K562 (cell line): ENCODE data around the gene NOTCH1. TPM values are rescaled to one million over a fixed set of nuclear protein-coding genes. Genes with fewer than 3 reads are reported as not detected.

ENCODE experiments used
- ATAC-seq: fragments of 200-7000 bp; cut with Tn5 transposase; 3 replicates; pipeline ENCODE4 v1.9.1; 2020; ENCODE audit warnings: moderate library complexity
- BruUV-seq: library from RNA; stranded (reverse); fragments of 400-500 nt; replicated peaks from 2 replicates; lab custom pipeline; 2021; lab: Mats Ljungman, UMichigan
- CTCF ChIA-PET: fragments of 300-600 bp; formaldehyde crosslinking; extraction: SDS; loops from one replicate; lab custom pipeline; 2021; ENCODE audit warnings: low intra/inter-chr PET ratio; lab: Yijun Ruan, JAX
- POLR2A ChIA-PET: fragments of 300-600, 350-650 bp; sonication (Branson Sonifier 250); formaldehyde crosslinking; extraction: SDS; loops from one replicate; lab custom pipeline; 2021; ENCODE audit warnings: antibody characterized with exemption, inconsistent platforms; lab: Yijun Ruan, JAX
- DNase-seq, 4 experiments: peaks; one replicate each; pipeline versions ENCODE4 v3.0.0 to v3.0.0-alpha.2; 2011 to 2018; ENCODE audit warnings: low spot score in 3 of 4, mixed read lengths in 3 of 4; ENCODE audit errors: extremely low read depth in 1 of 4
- FAIRE-seq: peaks from 2 replicates; lab custom pipeline; 2011; peaks lifted over from hg19 to GRCh38; lab: Jason Lieb, UNC
- H2AFZ ChIP-seq: 2 replicates; pipeline ENCODE4 v1.6.0; 2011; ENCODE audit warnings: low read depth, low read length, control low read depth, inconsistent platforms
- H3K27ac ChIP-seq: fragments of 200-600 bp; 3 replicates; pipeline ENCODE4 v1.8.0; 2011; ENCODE audit warnings: low read depth, mild to moderate bottlenecking, control low read depth, inconsistent platforms, low read length, moderate library complexity, mixed read lengths; ENCODE audit errors: extremely low read depth
- H3K27me3 ChIP-seq, 2 experiments: fragments of 300-600 bp in 1 of 2; 2 replicates in 1 of 2; 3 replicates in 1 of 2; pipeline versions ENCODE4 v1.6.0 to v1.8.0; 2011; ENCODE audit warnings: inconsistent platforms in 2 of 2, low read length in 2 of 2, mild to moderate bottlenecking in 1 of 2, mixed read lengths in 1 of 2, moderate library complexity in 1 of 2; ENCODE audit not compliant: control insufficient read depth in 2 of 2, insufficient read depth in 2 of 2
- H3K36me3 ChIP-seq: fragments of 300-600 bp; 3 replicates; pipeline ENCODE4 v1.8.0; 2011; ENCODE audit warnings: mild to moderate bottlenecking, low read length, inconsistent platforms; ENCODE audit not compliant: control insufficient read depth, insufficient read depth
- H3K4me1 ChIP-seq, 2 experiments: fragments of 200-600 bp in 1 of 2; replicated peaks in 1 of 2; 2 replicates in 1 of 2; 3 replicates in 1 of 2; pipeline versions ENCODE4 v1.5.1 to v1.8.0; 2011; ENCODE audit warnings: inconsistent platforms in 2 of 2, low read length in 2 of 2, mild to moderate bottlenecking in 1 of 2, mixed read lengths in 1 of 2, moderate library complexity in 1 of 2; ENCODE audit not compliant: control insufficient read depth in 2 of 2, insufficient read depth in 2 of 2
- H3K4me2 ChIP-seq: 2 replicates; pipeline ENCODE4 v1.6.1; 2011; ENCODE audit warnings: low read length, control low read depth, inconsistent platforms, mixed read lengths; ENCODE audit not compliant: insufficient read depth
- H3K4me3 ChIP-seq: fragments of 200-600 bp; sonication (generic), shearing (Covaris generic); 2 replicates; pipeline ENCODE4 v1.5.1; 2016; ENCODE audit warnings: control low read depth, inconsistent platforms
- H3K79me2 ChIP-seq: fragments of 200-600 bp; 3 replicates; pipeline ENCODE4 v1.8.0; 2011; ENCODE audit warnings: low read length, inconsistent platforms; ENCODE audit not compliant: control insufficient read depth, insufficient read depth
- H3K9ac ChIP-seq, 2 experiments: 2 replicates each; pipeline versions ENCODE4 v1.6.0 to v1.6.1; 2011; ENCODE audit warnings: low read depth in 2 of 2, low read length in 2 of 2, control low read depth in 1 of 2, inconsistent platforms in 1 of 2, mild to moderate bottlenecking in 1 of 2, mixed read lengths in 1 of 2; ENCODE audit not compliant: insufficient read depth in 1 of 2
- H3K9me1 ChIP-seq: one replicate; pipeline ENCODE4 v1.6.0; 2011; ENCODE audit warnings: inconsistent platforms, mild to moderate bottlenecking, low read length, moderate library complexity; ENCODE audit not compliant: control insufficient read depth, insufficient read depth
- H3K9me3 ChIP-seq: replicated peaks from 2 replicates; pipeline ENCODE4 v1.5.1; 2011; ENCODE audit warnings: low read depth, low read length, inconsistent platforms; ENCODE audit not compliant: control insufficient read depth, insufficient read depth
- H4K20me1 ChIP-seq: replicated peaks from 2 replicates; pipeline ENCODE4 v1.6.1; 2011; ENCODE audit warnings: low read length, inconsistent platforms, mixed read lengths; ENCODE audit not compliant: control insufficient read depth, insufficient read depth
- CREB3L1 ChIP-seq: fragments of 450-650 bp; IDR thresholded peaks from 2 replicates; pipeline ENCODE4 v1.6.1; 2014; ENCODE audit warnings: low read depth, mild to moderate bottlenecking, moderate library complexity, borderline replicate concordance
- HEY1 ChIP-seq: fragments of 250-450 bp; sonication (Bioruptor Pico); IDR thresholded peaks from 2 replicates; pipeline ENCODE4 v1.5.0; 2020; ENCODE audit warnings: mild to moderate bottlenecking, moderate library complexity, borderline replicate concordance
- HNRNPH1 ChIP-seq: fragments of 200-400 bp; formaldehyde crosslinking; optimal IDR thresholded peaks from 2 replicates; pipeline ENCODE3; 2017; ENCODE audit warnings: low read depth, mild to moderate bottlenecking, low read length, moderate library complexity
- PTTG1 ChIP-seq: fragments of 450-650 bp; IDR thresholded peaks from 2 replicates; pipeline ENCODE4 v1.6.1; 2016; ENCODE audit warnings: low read depth, mild to moderate bottlenecking, missing genetic modification characterization, missing compliant biosample characterization
- SOX6 ChIP-seq: fragments of 450-650 bp; IDR thresholded peaks from 2 replicates; pipeline ENCODE4 v1.6.1; 2014; ENCODE audit warnings: mild to moderate bottlenecking
- THAP12 ChIP-seq: fragments of 250-450 bp; sonication (Bioruptor Pico); IDR thresholded peaks from 2 replicates; pipeline ENCODE4 v1.9.0; 2021; ENCODE audit warnings: mild to moderate bottlenecking, inconsistent platforms
- ZNF324 ChIP-seq: fragments of 250-450 bp; sonication (Bioruptor Pico); IDR thresholded peaks from 2 replicates; pipeline ENCODE4 v1.4.0; 2020; ENCODE audit warnings: mild to moderate bottlenecking
- ZNF436 ChIP-seq: fragments of 250-450, 450-650 bp; sonication (Bioruptor Pico); formaldehyde crosslinking; IDR thresholded peaks from 2 replicates; pipeline ENCODE4 v1.7.0; 2020; ENCODE audit warnings: mild to moderate bottlenecking
- WGBS: fragments of 100-300 bp; shearing (Covaris generic); methylation state at CpG from one replicate; pipeline ENCODE4 v1.1.6; 2016; ENCODE audit warnings: low coverage, mixed read lengths; ENCODE audit not compliant: insufficient coverage; ENCODE audit errors: missing lambda C conversion rate; 5-methylcytosine and 5-hydroxymethylcytosine counted together
- in situ Hi-C: fragments of 300-500 bp; cut with MboI; formaldehyde crosslinking; loops from 4 replicates; pipeline ENCODE4 v1.15.0; 2018; ENCODE audit warnings: inconsistent platforms, mixed read lengths
- intact Hi-C: fragments of 100-400 bp; cut with micrococcal nuclease; formaldehyde crosslinking; loops from 2 replicates; pipeline ENCODE4 v1.14.2; 2022
- polyA plus RNA-seq, 8 experiments: library from polyadenylated mRNA; depleted of rRNA in 4 of 8; stranded (reverse) in 5 of 8; unstranded in 3 of 8; fragments of >200 nt; fragmentation: Nextera tagmentation in 2 of 8; fragmentation: Illumina TruSeq in 1 of 8; extraction: Ambion mirVana in 2 of 8; extraction: Trizol in 1 of 8; gene quantifications; 2 replicates each; pipeline versions ENCODE4 v1.2.1 to v1.2.3, GENCODE V29; 2011 to 2014; ENCODE audit warnings: inconsistent platforms in 1 of 8, missing spikeins in 1 of 8
- total RNA-seq, 7 experiments: library from RNA; depleted of rRNA in 6 of 7; stranded (reverse); fragments of >200 nt in 6 of 7; fragmentation: Illumina TruSeq in 2 of 7; extraction: Trizol in 2 of 7; gene quantifications; 2 replicates each; pipeline versions ENCODE4 v1.2.1 to v1.2.3, GENCODE V29; 2011 to 2021; ENCODE audit warnings: low replicate concordance in 1 of 7
- TF ChIP-seq, protein P1 (sequence below), 2 experiments: fragments of 450-650 bp; IDR thresholded peaks; 2 replicates each; pipeline ENCODE4 v1.6.1; 2018; ENCODE audit warnings: mild to moderate bottlenecking in 2 of 2, low read depth in 1 of 2; ENCODE audit not compliant: partially characterized antibody in 2 of 2
- TF ChIP-seq, protein P2 (sequence below): fragments of 450-650 bp; formaldehyde crosslinking; IDR thresholded peaks from 2 replicates; pipeline ENCODE4 v1.4.0; 2022; ENCODE audit warnings: missing genetic modification characterization

The NOTCH1 gene
- total and polyA plus RNA-seq, 9 of the 15 experiments (the other 6 are each of a cell fraction or from before 2014, with no cell fraction given), result 0.03 to 31.4 (median 2.3) TPM

GRCh38 chr9:136587145-136587943 is 41.5 kb upstream of the NOTCH1 start:
- intact Hi-C loops (no loop called here), in situ Hi-C loops (no loop called here)
- Histone ChIP-seq H3K9ac (peak overlapping the region; percentile 49 to 83; a peak in 3 of 4 replicates), H3K79me2 (no peaks in the 10 kb centered on the region), H3K4me1 (peaks cover 43 to 91% of the 10 kb centered on the region in 2 experiments), H2AFZ (peak overlapping the region; percentile 61), H3K4me2 (peak overlapping the region; percentile 56), H3K36me3 (no peaks in the 10 kb centered on the region), H3K4me3 (no peak overlapping the region), H3K9me3 (no peaks in the 10 kb centered on the region), H3K27me3 (peaks cover 6 to 20% of the 10 kb centered on the region in 2 experiments; a peak in 4 of 5 replicates), H3K27ac (peak overlapping the region; percentile 76), H3K9me1 (no peaks in the 10 kb centered on the region), H4K20me1 (no peaks in the 10 kb centered on the region)
- WGBS, result 13% methylated on average over 26 of the region's 33 CpGs
- ChIA-PET CTCF (no interaction called here), POLR2A (interaction anchor here (0.6 to 1.0 kb wide), 3 partner anchors 17 to 136 kb away, joined by 3 read pairs; no protein-coding TSS in a partner anchor)
- DNase-seq, result peak; percentile 76 to 92 (median 82)
- no TSS peak for BruUV-seq
- peak; percentile 92 for ATAC-seq
- peak; percentile 86 for FAIRE-seq
- no peak for TF ChIP-seq ZNF324 (CRISPR knock-in tag)
- TF ChIP-seq SOX6, result peak; percentile 48; the same call in 1 of the 2 replicates
- TF ChIP-seq PTTG1 (tag), result no peak
- TF ChIP-seq HNRNPH1, result no peak
- TF ChIP-seq, protein P1, sequence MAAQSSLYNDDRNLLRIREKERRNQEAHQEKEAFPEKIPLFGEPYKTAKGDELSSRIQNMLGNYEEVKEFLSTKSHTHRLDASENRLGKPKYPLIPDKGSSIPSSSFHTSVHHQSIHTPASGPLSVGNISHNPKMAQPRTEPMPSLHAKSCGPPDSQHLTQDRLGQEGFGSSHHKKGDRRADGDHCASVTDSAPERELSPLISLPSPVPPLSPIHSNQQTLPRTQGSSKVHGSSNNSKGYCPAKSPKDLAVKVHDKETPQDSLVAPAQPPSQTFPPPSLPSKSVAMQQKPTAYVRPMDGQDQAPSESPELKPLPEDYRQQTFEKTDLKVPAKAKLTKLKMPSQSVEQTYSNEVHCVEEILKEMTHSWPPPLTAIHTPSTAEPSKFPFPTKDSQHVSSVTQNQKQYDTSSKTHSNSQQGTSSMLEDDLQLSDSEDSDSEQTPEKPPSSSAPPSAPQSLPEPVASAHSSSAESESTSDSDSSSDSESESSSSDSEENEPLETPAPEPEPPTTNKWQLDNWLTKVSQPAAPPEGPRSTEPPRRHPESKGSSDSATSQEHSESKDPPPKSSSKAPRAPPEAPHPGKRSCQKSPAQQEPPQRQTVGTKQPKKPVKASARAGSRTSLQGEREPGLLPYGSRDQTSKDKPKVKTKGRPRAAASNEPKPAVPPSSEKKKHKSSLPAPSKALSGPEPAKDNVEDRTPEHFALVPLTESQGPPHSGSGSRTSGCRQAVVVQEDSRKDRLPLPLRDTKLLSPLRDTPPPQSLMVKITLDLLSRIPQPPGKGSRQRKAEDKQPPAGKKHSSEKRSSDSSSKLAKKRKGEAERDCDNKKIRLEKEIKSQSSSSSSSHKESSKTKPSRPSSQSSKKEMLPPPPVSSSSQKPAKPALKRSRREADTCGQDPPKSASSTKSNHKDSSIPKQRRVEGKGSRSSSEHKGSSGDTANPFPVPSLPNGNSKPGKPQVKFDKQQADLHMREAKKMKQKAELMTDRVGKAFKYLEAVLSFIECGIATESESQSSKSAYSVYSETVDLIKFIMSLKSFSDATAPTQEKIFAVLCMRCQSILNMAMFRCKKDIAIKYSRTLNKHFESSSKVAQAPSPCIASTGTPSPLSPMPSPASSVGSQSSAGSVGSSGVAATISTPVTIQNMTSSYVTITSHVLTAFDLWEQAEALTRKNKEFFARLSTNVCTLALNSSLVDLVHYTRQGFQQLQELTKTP (IDR thresholded peaks at IDR 0.05; ENCODE audit: low read depth in 1 of 2, partially characterized antibody in 2 of 2), result no peak
- TF ChIP-seq, protein P2, sequence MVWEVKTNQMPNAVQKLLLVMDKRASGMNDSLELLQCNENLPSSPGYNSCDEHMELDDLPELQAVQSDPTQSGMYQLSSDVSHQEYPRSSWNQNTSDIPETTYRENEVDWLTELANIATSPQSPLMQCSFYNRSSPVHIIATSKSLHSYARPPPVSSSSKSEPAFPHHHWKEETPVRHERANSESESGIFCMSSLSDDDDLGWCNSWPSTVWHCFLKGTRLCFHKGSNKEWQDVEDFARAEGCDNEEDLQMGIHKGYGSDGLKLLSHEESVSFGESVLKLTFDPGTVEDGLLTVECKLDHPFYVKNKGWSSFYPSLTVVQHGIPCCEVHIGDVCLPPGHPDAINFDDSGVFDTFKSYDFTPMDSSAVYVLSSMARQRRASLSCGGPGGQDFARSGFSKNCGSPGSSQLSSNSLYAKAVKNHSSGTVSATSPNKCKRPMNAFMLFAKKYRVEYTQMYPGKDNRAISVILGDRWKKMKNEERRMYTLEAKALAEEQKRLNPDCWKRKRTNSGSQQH, result no peak
- TF ChIP-seq CREB3L1, result no peak
- no peak for TF ChIP-seq HEY1 (CRISPR knock-in tag)
- TF ChIP-seq THAP12 (CRISPR knock-in tag), result no peak
- no peak for TF ChIP-seq ZNF436 (CRISPR knock-in tag)
